ENCODE data around the gene ATP5F1E. TPM values are rescaled to one million over a fixed set of nuclear protein-coding genes. Genes with fewer than 3 reads are reported as not detected.

Gene ATP5F1E
- total and polyA plus RNA-seq, 9 of the 15 experiments (the other 6 are each of a cell fraction or from before 2014, with no cell fraction given): 60.3 to 162 (median 113) TPM

DNA sequence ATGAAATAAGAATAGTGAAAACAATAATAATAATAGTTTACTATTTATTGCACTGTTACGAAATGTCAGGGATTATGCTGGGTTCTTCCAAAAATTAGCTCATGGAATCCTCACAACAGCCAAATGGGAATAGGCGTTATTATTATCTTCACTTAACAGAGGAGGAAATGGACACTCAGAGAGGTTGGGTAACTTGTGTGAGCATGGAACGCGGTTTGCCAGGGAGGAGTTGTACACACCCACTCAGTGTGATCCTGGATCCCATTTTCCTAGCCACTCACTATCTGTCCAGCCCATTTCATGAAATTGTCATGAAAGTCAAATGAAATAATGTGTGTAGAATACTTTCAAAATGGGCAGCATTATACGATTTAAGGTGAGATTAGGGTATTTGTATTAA lies 46.5 kb downstream of the ATP5F1E start:
- Histone ChIP-seq H3K4me2 (ENCODE audit: insufficient read depth, low read length) (no peak overlapping the region), H3K27me3 (ENCODE audit: control insufficient read depth in 2 of 2, insufficient read depth in 2 of 2, low read length in 2 of 2) (no peaks in the 10 kb centered on the region), H3K36me3 (ENCODE audit: control insufficient read depth, insufficient read depth, low read length) (peaks cover 77% of the 10 kb centered on the region), H3K9me3 (replicated peaks; ENCODE audit: control insufficient read depth, insufficient read depth, low read depth, low read length) (no peaks in the 10 kb centered on the region), H3K79me2 (ENCODE audit: control insufficient read depth, insufficient read depth, low read length) (peaks cover 66% of the 10 kb centered on the region), H3K4me1 (replicated peaks in 1 of 2; ENCODE audit: control insufficient read depth in 2 of 2, insufficient read depth in 2 of 2, low read length in 2 of 2) (peaks cover 17 to 22% of the 10 kb centered on the region in 2 experiments; a peak in 4 of 5 replicates), H3K27ac (ENCODE audit: extremely low read depth, low read depth, low read length) (no peak overlapping the region), H3K4me3 (no peak overlapping the region), H3K9ac (ENCODE audit: insufficient read depth in 1 of 2, low read depth in 2 of 2, low read length in 2 of 2) (no peak overlapping the region), H2AFZ (ENCODE audit: low read depth, low read length) (no peak overlapping the region), H3K9me1 (ENCODE audit: control insufficient read depth, insufficient read depth, low read length) (no peaks in the 10 kb centered on the region), H4K20me1 (replicated peaks; ENCODE audit: control insufficient read depth, insufficient read depth, low read length) (peaks cover 5% of the 10 kb centered on the region; the same call in 1 of the 2 replicates)
- BruUV-seq (replicated peaks): no TSS peak
- POLR2A ChIA-PET: interaction anchor here (1.1 kb wide), 1 partner anchor 14 kb away, joined by 3 read pairs; no protein-coding TSS in a partner anchor
- CTCF ChIA-PET (ENCODE audit: low intra/inter-chr PET ratio): no interaction called here
- intact Hi-C loops (cut with micrococcal nuclease): no loop called here
- in situ Hi-C loops (cut with MboI): no loop called here
- WGBS (ENCODE audit: insufficient coverage, low coverage, missing lambda C conversion rate): 88% methylated on average over 5 of the region's 5 CpGs
- ATAC-seq (no peak), DNase-seq (ENCODE audit: extremely low read depth in 1 of 4, low spot score in 3 of 4) (no peak), FAIRE-seq (no peak)
- TF ChIP-seq MAZ (CRISPR knock-in tag; conservative IDR thresholded peaks at IDR 0.05 in 1 of 2, IDR thresholded peaks at IDR 0.05 in 1 of 2) (no peak), NEUROD1 (IDR thresholded peaks at IDR 0.05; ENCODE audit: borderline replicate concordance, low read depth, low read length, partially characterized antibody) (no peak), ZNF12 (CRISPR knock-in tag; IDR thresholded peaks at IDR 0.05) (no peak), KDM2B (CRISPR knock-in tag; IDR thresholded peaks at IDR 0.05) (no peak), RREB1 (CRISPR knock-in tag; IDR thresholded peaks at IDR 0.05) (no peak)
